Astrocyte (in vitro differentiated cells and primary cell): ENCODE measurements around the gene NUP54. TPM values are rescaled to one million over a fixed set of nuclear protein-coding genes. Genes with fewer than 3 reads are reported as not detected.

Experiments used
- DNase-seq: peaks from one replicate; pipeline ENCODE4 v3.0.0-alpha.2; 2010; ENCODE audit warnings: low read depth
- FAIRE-seq: peaks from 2 replicates; lab custom pipeline; 2011; peaks lifted over from hg19 to GRCh38; lab: Jason Lieb, UNC
- H2AFZ ChIP-seq: 2 replicates; pipeline ENCODE4 v1.6.0; 2012; ENCODE audit warnings: low read depth, low read length, inconsistent platforms
- H3K27ac ChIP-seq: 2 replicates; pipeline ENCODE4 v1.5.1; 2011; ENCODE audit warnings: low read depth, low read length, inconsistent platforms
- H3K27me3 ChIP-seq: 2 replicates; pipeline ENCODE4 v1.6.0; 2011; ENCODE audit warnings: low read length, inconsistent platforms; ENCODE audit not compliant: insufficient read depth
- H3K36me3 ChIP-seq: 2 replicates; pipeline ENCODE4 v1.5.1; 2011; ENCODE audit warnings: low read length, inconsistent platforms; ENCODE audit not compliant: insufficient read depth
- H3K4me1 ChIP-seq: 2 replicates; pipeline ENCODE4 v1.5.1; 2011; ENCODE audit warnings: low read length, inconsistent platforms; ENCODE audit not compliant: insufficient read depth
- H3K4me2 ChIP-seq: 2 replicates; pipeline ENCODE4 v1.6.0; 2012; ENCODE audit warnings: low read length, inconsistent platforms
- H3K4me3 ChIP-seq: 2 replicates; pipeline ENCODE4 v1.5.1; 2011; ENCODE audit warnings: low read depth, mild to moderate bottlenecking, low read length, inconsistent platforms; ENCODE audit not compliant: insufficient read depth
- H3K79me2 ChIP-seq: 2 replicates; pipeline ENCODE4 v1.6.0; 2012; ENCODE audit warnings: mild to moderate bottlenecking, low read length, inconsistent platforms; ENCODE audit not compliant: insufficient read depth
- H3K9ac ChIP-seq: 2 replicates; pipeline ENCODE4 v1.6.0; 2012; ENCODE audit warnings: mild to moderate bottlenecking, low read length, inconsistent platforms
- H3K9me3 ChIP-seq: 2 replicates; pipeline ENCODE4 v1.5.1; 2012; ENCODE audit warnings: low read depth, mild to moderate bottlenecking, low read length, inconsistent platforms; ENCODE audit not compliant: insufficient read depth
- H4K20me1 ChIP-seq: 2 replicates; pipeline ENCODE4 v1.6.0; 2012; ENCODE audit warnings: low read length, inconsistent platforms; ENCODE audit not compliant: insufficient read depth
- H3K27ac Mint-ChIP-seq: one replicate; pipeline ENCODE4 v1.8.0; 2021; ENCODE audit warnings: mild to moderate bottlenecking, mixed read lengths; ENCODE audit not compliant: unreplicated experiment
- H3K27me3 Mint-ChIP-seq: one replicate; pipeline ENCODE4 v1.8.0; 2021; ENCODE audit warnings: low read depth, mixed read lengths; ENCODE audit not compliant: unreplicated experiment
- H3K36me3 Mint-ChIP-seq: one replicate; pipeline ENCODE4 v1.8.0; 2021; ENCODE audit warnings: low read depth, mixed read lengths; ENCODE audit not compliant: unreplicated experiment
- H3K4me1 Mint-ChIP-seq: one replicate; pipeline ENCODE4 v1.8.0; 2021; ENCODE audit warnings: low read depth, mixed read lengths; ENCODE audit not compliant: unreplicated experiment
- H3K4me3 Mint-ChIP-seq: one replicate; pipeline ENCODE4 v1.8.0; 2021; ENCODE audit warnings: mild to moderate bottlenecking, moderate library complexity, mixed read lengths; ENCODE audit not compliant: unreplicated experiment
- H3K9me3 Mint-ChIP-seq: one replicate; pipeline ENCODE4 v1.8.0; 2021; ENCODE audit warnings: mild to moderate bottlenecking, mixed read lengths; ENCODE audit not compliant: unreplicated experiment
- EZH2 ChIP-seq: IDR thresholded peaks from 2 replicates; pipeline ENCODE4 v1.6.1; 2012; ENCODE audit warnings: mild to moderate bottlenecking, low read length, inconsistent platforms; ENCODE audit not compliant: insufficient read depth
- total RNA-seq: library from RNA; stranded (reverse); gene quantifications from 2 replicates; pipeline ENCODE4 v1.2.1, GENCODE V29; 2021
- TF ChIP-seq, protein P1 (sequence below): IDR thresholded peaks from 2 replicates; pipeline ENCODE4 v1.5.1; 2011; ENCODE audit warnings: low read depth, mild to moderate bottlenecking, inconsistent platforms, low read length, moderate library complexity; ENCODE audit not compliant: insufficient read depth

The NUP54 gene
- total RNA-seq, 1 donor from 2014 or later, result 34.2 TPM

DNA sequence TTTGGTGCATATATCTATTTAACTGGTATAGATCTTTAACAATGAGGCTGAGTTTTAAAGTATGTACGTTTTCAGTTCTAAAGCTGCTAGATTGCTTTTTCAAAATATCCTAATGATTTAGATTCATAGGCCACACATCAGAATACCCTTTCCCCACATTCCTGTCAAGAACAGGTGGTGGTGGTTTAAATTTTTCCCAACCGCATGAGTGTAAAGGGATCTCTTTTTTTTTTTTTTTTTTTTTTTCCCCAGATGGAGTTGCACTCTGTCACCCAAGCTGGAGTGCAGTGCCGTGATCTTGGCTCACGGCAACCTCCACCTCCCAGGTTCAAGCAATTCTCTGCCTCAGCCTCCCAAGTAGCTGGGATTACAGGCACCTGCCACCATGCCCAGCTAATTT, 28.0 kb downstream of the NUP54 start:
- DNase-seq, result no peak
- peaks cover 27% of the 10 kb centered on the region for H3K36me3 Mint-ChIP-seq
- H3K4me3 Mint-ChIP-seq, result no peak overlapping the region

DNA sequence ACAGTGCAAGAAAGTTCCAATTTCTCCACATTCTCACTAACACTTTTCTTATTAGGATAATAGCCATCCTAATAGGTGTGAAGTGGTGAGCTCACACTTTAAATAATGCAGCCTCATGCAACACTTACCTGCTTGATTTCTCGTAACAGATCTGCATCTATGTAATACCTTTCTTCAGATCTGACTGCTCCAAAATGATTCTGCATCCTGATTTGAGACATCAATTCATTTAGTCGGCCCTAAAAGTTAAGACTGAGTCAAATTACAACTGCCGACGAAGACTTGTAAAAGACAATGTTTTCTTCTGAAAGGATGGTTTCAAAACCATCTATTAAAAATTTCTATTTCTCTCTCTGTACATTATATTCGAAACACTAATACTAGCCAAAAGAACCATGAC, 30.7 kb downstream of the NUP54 start:
- H3K9ac ChIP-seq, result no peak overlapping the region
- no peak overlapping the region for H3K4me3 ChIP-seq
- Mint-ChIP-seq H3K27me3 (no peaks in the 10 kb centered on the region), H3K36me3 (peaks cover 24% of the 10 kb centered on the region), H3K4me1 (no peaks in the 10 kb centered on the region), H3K4me3 (no peak overlapping the region), H3K9me3 (no peaks in the 10 kb centered on the region), H3K27ac (no peak overlapping the region)
- no peaks in the 10 kb centered on the region for H3K9me3 ChIP-seq
- no peak overlapping the region for H2AFZ ChIP-seq
- TF ChIP-seq, protein P1, sequence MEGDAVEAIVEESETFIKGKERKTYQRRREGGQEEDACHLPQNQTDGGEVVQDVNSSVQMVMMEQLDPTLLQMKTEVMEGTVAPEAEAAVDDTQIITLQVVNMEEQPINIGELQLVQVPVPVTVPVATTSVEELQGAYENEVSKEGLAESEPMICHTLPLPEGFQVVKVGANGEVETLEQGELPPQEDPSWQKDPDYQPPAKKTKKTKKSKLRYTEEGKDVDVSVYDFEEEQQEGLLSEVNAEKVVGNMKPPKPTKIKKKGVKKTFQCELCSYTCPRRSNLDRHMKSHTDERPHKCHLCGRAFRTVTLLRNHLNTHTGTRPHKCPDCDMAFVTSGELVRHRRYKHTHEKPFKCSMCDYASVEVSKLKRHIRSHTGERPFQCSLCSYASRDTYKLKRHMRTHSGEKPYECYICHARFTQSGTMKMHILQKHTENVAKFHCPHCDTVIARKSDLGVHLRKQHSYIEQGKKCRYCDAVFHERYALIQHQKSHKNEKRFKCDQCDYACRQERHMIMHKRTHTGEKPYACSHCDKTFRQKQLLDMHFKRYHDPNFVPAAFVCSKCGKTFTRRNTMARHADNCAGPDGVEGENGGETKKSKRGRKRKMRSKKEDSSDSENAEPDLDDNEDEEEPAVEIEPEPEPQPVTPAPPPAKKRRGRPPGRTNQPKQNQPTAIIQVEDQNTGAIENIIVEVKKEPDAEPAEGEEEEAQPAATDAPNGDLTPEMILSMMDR, result no peak
- TF ChIP-seq EZH2, result no peak
- peaks cover 45% of the 10 kb centered on the region for H3K36me3 ChIP-seq
- FAIRE-seq (no peak), DNase-seq (no peak)
- no peaks in the 10 kb centered on the region for H3K4me1 ChIP-seq
- peaks cover 3% of the 10 kb centered on the region for H4K20me1 ChIP-seq
- no peaks in the 10 kb centered on the region for H3K79me2 ChIP-seq
- H3K27ac ChIP-seq, result no peak overlapping the region
- H3K27me3 ChIP-seq, result no peaks in the 10 kb centered on the region
- H3K4me2 ChIP-seq, result no peak overlapping the region

More for the DNA sequence above, 28.0 kb downstream of the NUP54 start:
- FAIRE-seq, result peak; percentile 29
- Histone ChIP-seq H3K27me3 (no peaks in the 10 kb centered on the region), H3K4me3 (no peak overlapping the region), H2AFZ (no peak overlapping the region), H3K27ac (no peak overlapping the region), H4K20me1 (peaks cover 3% of the 10 kb centered on the region), H3K4me1 (no peaks in the 10 kb centered on the region), H3K4me2 (no peak overlapping the region), H3K36me3 (peaks cover 54% of the 10 kb centered on the region), H3K79me2 (no peaks in the 10 kb centered on the region), H3K9me3 (no peaks in the 10 kb centered on the region), H3K9ac (no peak overlapping the region)
- no peak overlapping the region for H3K27ac Mint-ChIP-seq
- H3K27me3 Mint-ChIP-seq, result no peaks in the 10 kb centered on the region
- TF ChIP-seq EZH2, result no peak
- TF ChIP-seq, protein P1, result no peak
- H3K4me1 Mint-ChIP-seq, result no peaks in the 10 kb centered on the region
- H3K9me3 Mint-ChIP-seq, result no peaks in the 10 kb centered on the region

DNA sequence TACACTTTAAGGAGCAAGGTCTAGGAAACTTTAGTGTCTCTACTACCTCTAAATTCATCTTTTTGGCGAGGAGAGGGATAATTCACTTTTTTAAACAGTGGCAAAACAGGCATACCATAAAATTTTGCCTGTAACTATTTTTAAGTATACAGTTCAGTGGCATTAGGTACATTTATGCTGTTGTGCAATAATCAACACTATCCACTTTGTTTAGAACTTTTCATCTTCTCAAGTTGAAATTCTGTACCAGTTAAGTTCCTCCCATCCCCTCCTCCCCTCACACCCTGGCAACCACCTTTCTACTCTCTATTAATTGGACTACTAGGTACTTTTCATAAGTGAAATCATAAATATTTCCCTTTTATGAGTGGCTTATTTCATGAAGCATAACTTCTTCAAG, 31.4 kb downstream of the NUP54 start:
- Mint-ChIP-seq H3K36me3 (peaks cover 25% of the 10 kb centered on the region), H3K4me3 (no peak overlapping the region), H3K4me1 (no peaks in the 10 kb centered on the region), H3K9me3 (no peaks in the 10 kb centered on the region), H3K27me3 (no peaks in the 10 kb centered on the region), H3K27ac (no peak overlapping the region)
- Histone ChIP-seq H3K9ac (no peak overlapping the region), H2AFZ (no peak overlapping the region), H3K36me3 (peaks cover 38% of the 10 kb centered on the region), H3K9me3 (no peaks in the 10 kb centered on the region), H3K27ac (no peak overlapping the region), H3K4me3 (no peak overlapping the region), H4K20me1 (peaks cover 3% of the 10 kb centered on the region), H3K4me2 (no peak overlapping the region), H3K4me1 (no peaks in the 10 kb centered on the region), H3K79me2 (no peaks in the 10 kb centered on the region), H3K27me3 (no peaks in the 10 kb centered on the region)
- DNase-seq (no peak), FAIRE-seq (no peak)
- no peak for TF ChIP-seq EZH2
- TF ChIP-seq, protein P1, result no peak
